ENCODE results near the gene CD226.
"Not testable (repeated sequence)": the region's sequence is repeated elsewhere in the genome, so short reads cannot be mapped to it uniquely, and the experiment has no call there.

CD226 gene

DNA sequence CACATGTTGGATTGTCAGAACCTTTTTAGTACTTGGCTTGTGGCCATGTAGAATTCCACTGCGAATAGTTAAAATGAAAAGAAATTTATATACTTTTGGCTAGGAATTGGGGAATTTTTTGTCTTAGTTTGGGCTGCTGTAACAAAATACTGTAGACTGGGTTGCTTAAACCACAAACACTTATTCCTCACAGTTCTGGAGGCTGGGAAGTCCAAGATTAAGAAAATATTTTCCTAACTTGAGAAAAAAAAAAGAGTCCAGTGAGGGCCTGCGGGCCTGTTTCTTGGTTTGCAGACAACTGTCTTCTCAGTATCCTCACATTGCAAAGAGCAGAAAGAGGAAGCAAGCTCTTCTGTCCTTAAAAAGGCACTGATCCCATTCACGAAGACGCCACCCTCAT is 81.9 kb downstream of the CD226 start:
- DNase-seq = no peak

DNA sequence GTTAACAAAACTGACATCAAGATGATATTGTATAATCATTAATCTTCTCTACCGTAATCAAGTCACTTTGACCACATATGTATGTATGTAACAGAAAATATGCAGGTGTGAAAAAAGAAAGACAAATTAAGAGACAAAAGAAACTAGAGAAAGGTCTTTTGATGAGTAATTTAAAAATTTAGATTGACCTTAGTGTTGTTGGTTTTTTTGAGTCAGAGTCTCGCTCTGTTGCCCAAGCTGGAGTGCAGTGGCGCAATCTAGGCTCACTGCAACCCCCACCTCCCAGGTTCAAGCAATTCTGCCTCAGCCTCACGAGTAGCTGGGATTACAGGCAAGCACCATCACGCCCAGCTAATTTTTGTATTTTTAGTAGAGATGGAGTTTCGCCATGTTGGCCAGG is 82.9 kb downstream of the CD226 start:
- DNase-seq = not testable (repeated sequence)

DNA sequence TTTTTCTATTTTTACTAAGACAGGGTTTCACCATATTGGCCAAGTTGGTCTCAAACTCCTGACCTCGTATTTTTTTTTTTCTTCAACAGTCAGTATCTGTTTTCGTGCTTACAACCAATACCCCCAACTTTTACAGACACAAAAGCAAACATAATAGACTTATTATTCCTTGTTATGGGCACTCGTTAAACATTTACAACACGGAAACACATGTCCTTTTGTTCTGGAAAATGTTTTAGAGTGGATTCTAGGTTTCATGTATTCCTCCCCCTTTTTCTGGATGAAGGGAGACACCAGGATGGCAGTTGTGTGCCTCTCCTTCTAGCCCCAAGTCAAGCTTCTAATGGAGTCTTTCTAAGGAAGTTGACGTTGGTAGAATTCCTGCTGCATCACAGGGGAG is 88.8 kb downstream of the CD226 start:
- no peak for DNase-seq

DNA sequence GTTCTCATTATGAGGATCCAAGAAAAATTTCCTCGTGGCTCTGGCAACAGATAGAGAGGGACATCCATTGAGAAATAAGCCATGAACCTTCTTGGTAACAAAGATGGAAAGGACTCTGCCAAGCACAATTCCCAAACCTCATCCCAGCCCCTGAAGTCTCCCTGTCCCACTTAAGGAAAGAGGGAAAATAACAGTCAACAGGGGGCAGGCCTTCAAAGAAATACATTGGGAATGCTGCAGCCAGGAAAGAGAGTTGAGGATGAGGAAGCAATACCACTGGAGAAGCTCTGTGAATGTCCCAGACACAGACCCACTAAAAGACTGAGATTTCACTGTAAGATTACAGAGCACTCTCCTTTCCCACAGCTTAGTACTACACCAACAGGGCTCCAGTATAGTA is 93.2 kb downstream of the CD226 start:
- DNase-seq = no peak

DNA sequence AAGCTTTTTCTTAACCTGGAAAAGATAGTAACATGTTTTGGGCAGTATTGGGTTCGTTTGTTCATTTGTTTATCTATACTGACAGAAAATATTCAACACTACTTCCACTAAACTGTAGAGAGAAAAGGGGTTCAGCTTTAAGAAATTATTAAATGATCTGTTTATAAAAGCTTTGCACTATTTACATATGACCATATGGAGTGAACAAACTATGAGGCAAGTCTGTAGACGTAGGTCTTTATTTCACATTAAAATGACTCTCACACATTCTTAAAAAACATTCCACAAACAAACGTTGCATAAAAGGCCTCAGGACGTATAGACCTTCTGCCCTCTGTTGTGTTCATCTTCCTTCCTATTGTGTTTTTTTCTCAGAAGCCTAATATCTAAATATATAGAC is 94.6 kb downstream of the CD226 start:
- DNase-seq = no peak

DNA sequence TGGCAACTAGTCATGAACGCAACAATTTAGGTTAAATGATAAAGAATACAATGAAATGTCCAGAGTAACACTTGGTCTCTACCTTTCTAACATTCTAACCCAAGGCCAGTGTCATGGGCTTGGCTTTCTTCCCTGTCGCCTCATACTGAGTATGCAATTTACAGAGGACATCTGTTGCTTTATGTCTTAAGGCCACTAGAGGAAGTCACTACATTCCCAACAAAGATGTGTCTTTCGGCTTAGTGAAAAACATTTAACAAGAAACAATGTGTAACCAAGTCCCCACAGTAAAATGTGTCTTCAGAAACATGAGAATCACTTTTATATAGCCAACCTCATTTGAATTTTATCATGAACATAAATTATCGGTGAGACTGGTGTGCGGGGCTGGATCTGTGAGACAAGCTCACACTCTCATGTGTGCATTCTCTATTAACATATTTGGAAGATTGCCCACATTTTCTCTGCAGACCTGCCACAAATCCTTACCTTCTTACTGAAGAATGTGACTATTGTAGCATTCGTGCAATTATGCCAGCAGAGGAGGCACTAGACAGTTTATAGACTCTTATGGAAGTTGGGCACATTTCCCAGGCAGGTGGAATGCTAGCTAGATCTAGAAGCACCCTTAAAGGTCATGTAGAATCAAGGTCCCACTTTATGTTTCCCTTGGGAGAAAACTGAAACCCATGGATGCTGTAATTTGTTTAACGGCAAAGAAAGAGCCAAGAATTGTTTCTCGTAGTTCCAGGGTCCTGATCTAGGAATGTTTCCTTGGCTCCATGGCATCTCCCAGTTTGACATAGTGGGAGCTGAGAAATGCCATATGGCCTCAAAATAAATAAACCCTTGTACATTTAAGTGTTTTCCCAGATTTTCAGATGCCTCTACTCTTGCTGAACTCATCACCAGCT is 101.8 kb downstream of the CD226 start:
- peak in 1 of 2 experiments; percentile 42 for DNase-seq

DNA sequence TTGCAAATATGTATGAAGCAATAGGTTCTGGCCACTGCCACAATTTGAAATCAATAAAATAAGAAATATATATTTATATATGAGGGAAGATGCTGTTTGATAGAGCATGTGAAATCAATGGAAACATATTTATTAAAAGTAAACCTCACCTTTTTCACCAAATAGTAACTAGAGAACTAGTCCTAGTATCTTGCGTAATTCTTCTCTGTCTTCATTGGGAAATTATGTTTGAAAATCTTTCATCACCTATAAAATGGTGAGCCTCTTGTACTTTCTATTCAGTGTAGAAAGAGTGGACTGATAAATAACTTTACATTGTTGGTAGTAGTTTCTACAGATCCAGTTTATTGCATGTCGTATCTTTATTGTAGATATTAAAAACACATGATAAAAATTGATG is 103.0 kb downstream of the CD226 start:
- DNase-seq = no peak

DNA sequence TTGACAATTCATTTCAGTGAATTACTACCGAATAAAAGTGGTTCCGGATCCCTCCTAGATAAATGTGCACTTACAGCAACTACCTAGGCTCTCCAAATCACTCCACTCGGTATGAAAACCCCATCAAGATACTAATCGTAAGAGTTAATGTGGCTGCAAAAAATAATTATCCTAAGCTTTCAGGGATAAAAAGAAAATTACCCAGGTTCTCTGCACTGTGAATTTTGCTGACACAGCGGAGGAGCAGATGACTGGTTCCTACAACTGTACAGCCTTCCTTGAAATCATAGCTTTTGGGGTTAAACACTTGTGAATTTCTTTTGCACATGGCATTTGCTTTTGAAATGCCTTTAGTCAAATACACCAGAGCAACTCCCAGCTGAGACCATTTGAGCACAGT is 104.7 kb downstream of the CD226 start:
- no peak for DNase-seq

DNA sequence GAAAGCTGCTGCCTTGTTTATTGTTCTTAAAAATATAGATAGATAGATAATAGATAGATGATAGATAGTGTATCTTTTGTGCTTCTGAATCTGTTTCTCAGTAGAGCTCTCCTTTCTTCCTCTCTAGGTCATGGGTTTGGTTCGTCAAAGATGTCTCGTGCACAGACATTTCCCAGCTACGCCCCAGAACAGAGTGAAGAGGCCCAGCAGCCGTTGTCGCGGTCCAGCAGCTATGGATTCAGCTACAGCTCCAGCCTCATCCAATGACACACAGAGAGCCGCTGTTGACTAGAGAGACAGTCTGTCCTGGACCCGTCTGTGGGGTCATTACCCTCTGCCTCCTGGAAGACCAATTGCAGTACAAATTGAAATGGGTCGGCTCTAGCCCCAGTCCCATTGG is 106.6 kb downstream of the CD226 start:
- DNase-seq = no peak

DNA sequence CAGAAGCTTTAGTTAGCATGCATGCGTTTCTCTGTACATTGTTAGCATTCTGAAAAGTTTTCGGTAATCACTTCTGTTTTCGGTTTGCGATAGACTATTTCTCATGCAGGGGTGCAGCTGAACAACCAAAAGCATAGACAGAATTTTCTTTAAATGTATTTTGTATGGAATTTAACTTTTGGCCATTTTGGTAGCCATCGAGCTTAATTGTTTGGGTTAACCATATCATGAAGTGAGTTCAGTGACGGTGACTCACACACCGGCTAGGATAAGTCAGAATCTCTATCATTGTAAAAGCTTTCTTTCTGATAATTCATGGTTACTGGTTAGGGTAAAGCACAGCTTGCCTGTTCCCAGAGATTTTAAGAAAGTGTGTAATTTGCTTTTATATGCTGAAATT is 107.2 kb downstream of the CD226 start:
- no peak for DNase-seq

DNA sequence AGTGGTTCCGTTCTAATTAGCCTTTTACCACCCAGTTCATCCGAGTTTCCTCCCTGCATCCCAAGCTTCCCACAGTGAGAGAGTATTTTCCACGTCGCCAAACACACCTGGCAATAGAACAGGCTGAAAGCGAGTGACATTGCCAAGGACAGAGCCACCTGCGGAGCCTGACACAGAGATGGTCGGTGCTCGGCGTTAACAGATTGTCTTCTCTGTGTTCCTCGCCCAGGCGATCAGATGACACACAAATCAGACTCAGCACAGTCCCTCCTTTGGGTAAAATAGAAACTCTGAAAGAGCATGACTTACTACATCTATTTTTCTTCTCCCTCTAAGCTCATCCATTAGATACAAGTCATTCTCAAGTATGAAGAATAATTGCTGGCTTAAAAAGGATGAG is 107.7 kb downstream of the CD226 start:
- DNase-seq = peak in 1 of 2 experiments; percentile 36

DNA sequence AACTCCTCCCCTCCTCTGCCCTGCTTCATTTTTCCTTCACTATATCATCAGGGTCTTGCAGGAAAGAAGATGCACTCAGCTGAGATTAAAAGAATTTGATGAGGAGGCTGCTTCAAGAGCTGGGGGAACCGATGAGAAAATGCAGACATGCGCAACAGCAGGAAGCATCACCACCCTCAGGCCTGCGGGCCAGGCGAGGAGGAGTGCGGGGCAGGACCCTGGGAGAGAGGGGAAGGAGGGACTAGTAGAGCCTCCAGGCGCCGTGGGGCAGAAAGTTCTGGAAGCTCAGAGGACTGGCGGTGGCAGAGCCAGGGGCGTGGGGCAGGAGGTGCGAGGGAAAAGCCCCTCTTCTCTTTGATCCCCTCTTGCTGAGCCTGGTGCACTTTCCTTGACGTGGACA is 108.2 kb downstream of the CD226 start:
- DNase-seq = no peak

DNA sequence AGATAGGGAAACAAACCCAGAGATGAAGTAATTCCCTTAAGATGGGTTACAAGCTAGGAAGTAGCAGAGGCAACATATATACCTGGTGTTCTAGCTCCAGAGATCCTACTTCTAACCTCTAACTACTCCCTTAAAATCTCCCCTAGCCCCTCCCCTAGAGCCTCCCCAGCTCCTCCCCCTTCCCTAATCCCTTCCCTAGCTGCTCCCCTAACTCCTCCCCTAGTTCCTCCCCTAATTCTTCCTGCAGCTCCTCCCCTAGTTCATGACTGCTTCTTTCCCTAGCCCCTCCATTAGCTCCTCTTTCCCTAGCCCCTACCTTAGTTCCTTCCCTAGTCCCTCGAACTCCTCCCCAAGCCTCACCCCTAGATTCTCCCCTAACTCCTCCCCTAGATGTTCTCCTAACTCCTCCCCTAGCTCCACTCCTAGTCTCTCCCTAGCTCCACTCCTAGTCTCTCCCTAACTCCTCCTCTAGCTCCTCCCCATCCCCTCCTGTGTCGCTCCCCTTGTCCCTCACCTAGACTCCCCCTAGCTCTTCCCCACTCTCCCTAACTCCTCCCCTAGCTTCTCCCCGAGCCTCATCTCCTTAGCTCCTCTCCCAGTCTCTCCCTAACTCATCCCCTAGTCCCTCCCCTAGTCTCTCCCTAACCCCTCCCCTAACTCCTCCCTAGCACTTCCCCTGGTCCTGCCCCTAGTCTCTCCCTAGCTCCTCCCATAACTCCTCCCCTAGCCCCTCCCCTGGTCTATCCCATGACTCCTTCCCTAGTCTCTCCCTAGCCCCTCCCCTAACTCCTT is 108.9 kb downstream of the CD226 start:
- DNase-seq = no peak

DNA sequence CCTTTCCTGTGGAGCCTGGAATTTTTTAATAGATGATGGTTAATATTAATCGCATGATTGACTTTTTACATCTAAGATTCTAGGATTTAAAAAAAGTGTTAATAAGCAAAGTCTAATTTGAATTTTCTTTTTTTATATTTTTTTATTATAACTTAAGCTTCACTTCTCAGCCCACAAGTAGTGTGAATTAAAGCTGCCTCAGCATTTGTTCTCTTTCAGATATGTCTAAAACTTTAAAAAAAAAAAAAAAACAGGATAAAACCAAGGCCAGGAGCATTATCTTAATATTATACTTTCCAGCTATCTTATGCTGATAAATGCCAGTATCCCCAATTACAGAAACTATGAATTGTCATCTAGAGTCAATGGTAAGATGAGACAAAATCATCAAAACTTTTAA is 109.7 kb downstream of the CD226 start:
- DNase-seq = no peak

DNA sequence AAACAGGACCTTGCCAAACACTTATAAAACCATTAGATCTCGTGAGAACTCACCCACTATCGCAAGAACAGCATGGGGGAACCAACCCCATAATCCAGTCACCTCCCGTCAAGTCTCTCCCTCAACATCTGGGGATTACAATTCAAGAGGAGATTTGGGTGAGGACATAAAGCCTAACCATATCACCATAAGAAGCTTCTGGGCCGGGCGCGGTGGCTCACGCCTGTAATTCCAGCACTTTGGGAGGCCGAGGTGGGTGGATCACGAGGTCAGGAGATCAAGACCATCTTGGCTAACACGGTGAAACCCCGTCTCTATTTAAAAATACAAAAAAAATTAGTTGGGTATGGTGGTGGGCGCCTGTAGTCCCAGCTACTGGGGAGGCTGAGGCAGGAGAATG is 112.7 kb downstream of the CD226 start:
- not testable (repeated sequence) for DNase-seq

DNA sequence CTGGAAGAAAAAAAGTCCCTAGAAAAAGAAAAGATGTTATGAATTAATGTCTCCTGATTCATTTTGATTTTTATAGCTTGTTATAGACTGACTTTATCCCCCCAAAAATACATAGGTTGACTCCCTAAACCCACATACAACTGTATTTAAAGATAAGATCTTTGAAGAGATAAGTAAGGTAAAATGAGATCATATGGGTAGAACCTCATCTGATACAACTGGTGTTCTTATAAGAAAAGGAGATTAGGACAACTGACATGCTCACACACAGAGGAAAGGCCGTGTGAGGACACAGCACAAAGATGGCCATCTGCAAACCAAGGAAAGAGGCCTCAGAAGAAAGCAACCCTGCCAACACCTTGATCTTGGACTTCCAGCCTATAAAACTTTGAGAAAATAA is 117.5 kb downstream of the CD226 start:
- no peak for DNase-seq

DNA sequence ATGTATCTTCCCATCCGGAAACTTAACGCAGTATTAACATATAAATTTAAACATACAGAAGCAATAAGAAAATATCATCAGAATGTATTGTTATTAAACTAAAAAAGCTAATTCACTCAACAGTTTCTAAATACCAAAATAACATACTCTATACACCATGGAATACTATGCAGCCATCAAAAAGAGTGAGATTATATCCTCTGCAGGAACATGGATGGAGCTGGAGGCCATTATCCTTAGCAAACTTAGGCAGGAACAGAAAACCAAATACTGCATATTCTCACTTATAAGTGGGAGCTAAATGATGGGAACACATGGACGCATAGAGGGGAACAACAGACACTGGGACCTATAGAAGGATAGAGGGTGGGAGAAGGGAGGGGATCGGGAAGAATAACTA is 127.1 kb downstream of the CD226 start:
- no peak for DNase-seq

DNA sequence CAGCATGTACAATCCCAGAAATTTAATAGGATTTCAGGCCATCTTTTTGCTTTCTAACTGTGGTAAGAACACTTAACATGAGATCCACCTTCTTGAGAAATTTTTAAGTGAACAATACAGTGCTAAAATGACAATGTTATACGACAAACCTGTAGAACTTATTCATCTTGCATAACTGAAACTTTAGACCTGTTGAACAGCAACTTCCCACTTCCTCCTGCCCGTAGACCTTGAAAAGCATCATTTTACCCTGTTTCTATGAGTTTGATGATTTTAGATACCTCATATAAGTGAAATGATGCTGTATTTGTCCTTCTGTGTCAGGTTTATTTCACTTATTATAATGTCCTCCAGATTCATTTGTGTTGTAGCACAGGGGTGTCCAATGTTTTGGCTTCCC is 128.2 kb downstream of the CD226 start:
- DNase-seq = no peak

DNA sequence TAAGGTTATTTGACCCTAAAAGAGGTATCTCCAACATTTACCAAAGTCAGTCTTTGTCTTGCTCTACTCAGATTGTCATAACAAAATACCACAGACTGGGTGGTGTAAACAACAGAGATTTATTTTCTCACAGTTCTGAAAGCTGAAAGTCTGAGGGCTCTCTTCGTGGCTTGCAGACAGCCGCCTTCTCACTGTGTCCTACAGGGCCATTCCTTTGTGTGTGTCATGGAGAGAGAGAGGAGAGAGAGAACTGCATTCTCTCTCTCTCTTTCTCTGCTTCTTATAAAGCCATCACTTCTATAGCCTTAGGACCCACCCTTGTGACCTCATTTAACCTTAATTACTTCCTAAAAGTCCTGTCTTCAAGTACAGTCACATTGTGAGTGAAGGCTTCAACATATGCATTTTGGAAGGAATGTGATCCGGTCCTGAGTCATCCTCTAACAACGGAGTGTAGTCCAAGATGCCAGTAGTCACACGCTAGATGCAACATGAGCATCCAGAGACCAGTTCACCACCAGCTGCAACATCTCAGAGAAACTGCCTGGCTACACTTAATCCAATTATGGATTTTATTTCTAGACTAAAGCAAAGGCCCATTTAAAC is 130.2 kb downstream of the CD226 start:
- DNase-seq = no peak

DNA sequence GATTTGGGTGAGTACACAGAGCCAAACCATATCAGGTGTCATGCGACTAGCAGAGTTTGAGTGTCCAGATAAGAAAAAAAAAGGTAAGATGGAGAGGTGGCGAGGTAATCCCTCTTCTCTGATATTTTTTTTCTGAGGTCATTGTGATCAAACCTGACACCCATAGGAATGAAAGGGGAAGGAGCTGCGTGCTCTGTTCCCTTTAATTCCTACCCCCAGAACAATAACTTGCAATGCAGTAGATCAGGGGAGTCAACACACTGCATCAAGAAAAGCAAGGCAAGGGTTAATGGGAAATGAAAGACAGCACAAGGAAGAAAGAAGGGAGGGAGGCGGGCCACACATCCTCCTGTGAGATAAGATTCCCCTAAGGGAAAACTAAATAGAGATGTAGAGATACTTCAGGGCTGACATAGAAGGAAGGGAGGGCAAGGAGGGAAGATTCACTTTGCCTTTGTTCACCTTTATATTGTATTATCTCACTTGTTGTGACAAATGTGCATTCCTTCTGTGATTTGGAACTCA is 132.8 kb downstream of the CD226 start:
- DNase-seq = no peak

DNA sequence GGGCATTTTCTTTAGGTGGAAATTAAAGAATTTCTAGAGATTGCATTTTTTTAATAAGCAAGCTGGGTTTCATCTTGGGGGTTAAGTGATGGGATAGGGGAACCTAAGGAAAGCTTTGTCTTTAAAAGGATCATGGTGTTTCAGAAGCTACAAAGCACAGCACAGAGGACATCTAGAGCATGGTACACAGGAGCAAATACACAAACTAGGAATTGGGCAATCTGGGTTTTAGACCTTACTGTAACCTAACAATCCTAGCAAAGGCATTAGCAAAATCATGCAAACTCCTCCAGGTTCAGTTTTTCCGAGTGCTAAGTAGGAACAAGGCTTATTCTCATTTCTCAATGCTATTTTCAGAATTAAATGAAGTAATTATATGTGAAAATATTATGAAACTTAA is 134.1 kb downstream of the CD226 start:
- DNase-seq = no peak

DNA sequence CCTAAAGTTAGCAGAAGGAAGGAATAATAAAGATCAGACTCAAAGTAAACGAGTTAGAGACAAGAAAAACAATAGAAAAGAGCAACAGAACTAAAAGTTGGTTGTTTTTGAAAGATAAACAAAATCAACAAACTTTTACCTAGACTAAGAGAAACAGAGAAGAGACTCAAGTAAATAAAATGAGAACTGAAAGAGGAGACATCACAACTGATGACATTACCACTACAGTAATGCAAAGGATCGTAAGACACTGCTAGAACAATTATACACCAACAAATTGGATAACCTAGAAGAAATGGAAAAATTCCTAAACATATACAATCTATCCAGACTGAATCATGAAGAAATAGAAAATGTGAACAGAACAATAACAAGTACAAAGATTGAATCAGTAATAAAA is 139.3 kb downstream of the CD226 start:
- DNase-seq = no peak

DNA sequence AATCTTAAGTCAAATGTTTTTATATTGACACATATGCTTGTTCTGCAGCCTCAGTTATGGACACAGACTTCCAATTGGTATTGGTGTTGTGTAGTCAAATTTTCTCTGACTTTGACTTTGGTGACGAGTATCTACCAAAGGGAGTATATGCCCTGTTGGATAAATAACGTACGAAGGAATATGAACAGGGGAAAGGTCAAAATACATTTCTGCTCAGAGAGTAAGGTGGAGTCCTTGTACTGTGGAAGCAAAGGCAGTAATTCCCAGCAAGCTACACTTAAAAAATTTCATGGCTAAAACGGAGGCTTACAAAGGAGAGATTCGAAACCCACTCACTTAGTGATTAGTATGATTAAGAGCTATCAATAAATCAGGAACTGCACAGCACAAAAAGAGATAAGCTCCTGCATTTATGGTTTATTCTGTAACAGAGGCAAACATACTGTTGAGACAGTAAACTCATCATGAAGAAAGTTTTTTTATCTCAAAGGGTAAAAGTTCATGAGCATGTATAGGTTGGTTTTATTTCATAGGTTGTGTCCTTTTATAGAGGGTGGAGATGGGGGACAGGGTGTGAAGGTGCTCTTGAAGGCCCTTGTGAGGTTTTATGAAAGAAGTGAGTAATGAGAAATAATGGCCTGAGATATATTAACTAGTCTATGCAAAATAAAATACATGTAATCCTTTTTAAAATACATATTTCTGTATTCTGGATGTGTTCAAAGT is 142.7 kb downstream of the CD226 start:
- DNase-seq = no peak
